ENCODE results near the gene IGSF6. TPM values are rescaled to one million over a fixed set of nuclear protein-coding genes. Genes with fewer than 3 reads are reported as not detected.
A peak's percentile ranks its signal among the peaks of the same experiment; 100 is the strongest.
"Not testable (repeated sequence)": the region's sequence is repeated elsewhere in the genome, so short reads cannot be mapped to it uniquely, and the experiment has no call there.

IGSF6 gene
- polyA plus RNA-seq, 6 donors from 2014 or later: 0.44 to 2.0 (median 0.66) TPM

- Mint-ChIP-seq H3K4me1 (peaks cover 11 to 20% (median 11%) of the 10 kb centered on the region in 3 donors), H3K27me3 (no peaks in the 10 kb centered on the region), H3K9me3 (no peaks in the 10 kb centered on the region), H3K4me3 (no peak overlapping the region), H3K27ac (no peak overlapping the region), H3K36me3 (no peaks in the 10 kb centered on the region)
- DNase-seq: no peak
- ATAC-seq (ENCODE audit: low read depth in 2 of 2): no peak
Observed at GRCh38 chr16:21667575-21667974, 15.2 kb upstream of the IGSF6 start.

- Mint-ChIP-seq H3K4me1 (peaks cover 11 to 28% (median 12%) of the 10 kb centered on the region in 3 donors), H3K9me3 (no peaks in the 10 kb centered on the region), H3K27me3 (no peaks in the 10 kb centered on the region), H3K27ac (peak overlapping the region in 1 of 6 donors; percentile 30), H3K36me3 (no peaks in the 10 kb centered on the region), H3K4me3 (no peak overlapping the region)
- ATAC-seq (ENCODE audit: low read depth in 2 of 2): no peak
- DNase-seq: no peak
Observed at GRCh38 chr16:21666772-21667171, 14.4 kb upstream of the IGSF6 start.

GRCh38 chr16:21664801-21665492, 12.5 kb upstream of the IGSF6 start:
- peak overlapping the region in 1 of 6 donors; percentile 54 for H3K27ac Mint-ChIP-seq
- no peaks in the 10 kb centered on the region for H3K27me3 Mint-ChIP-seq
- no peak for ATAC-seq (ENCODE audit: low read depth in 2 of 2)
- H3K4me3 Mint-ChIP-seq: peak overlapping the region in 3 of 8 donors; percentile 36 to 95 (median 40)
- peaks cover 15 to 45% (median 24%) of the 10 kb centered on the region in 3 donors for H3K4me1 Mint-ChIP-seq
- H3K9me3 Mint-ChIP-seq: no peaks in the 10 kb centered on the region
- H3K36me3 Mint-ChIP-seq: no peaks in the 10 kb centered on the region
- DNase-seq: no peak

GRCh38 chr16:21663889-21664647, 11.7 kb upstream of the IGSF6 start, which contains the start of gene OTOA:
Gene OTOA, plus strand, starts transcription at chr16:21663968. Its CDS starts 14,547 bp downstream, at chr16:21678515.
- H3K36me3 Mint-ChIP-seq: no peaks in the 10 kb centered on the region
- peaks cover 0 to 2% (median 0%) of the 10 kb centered on the region in 7 donors for H3K9me3 Mint-ChIP-seq
- no peaks in the 10 kb centered on the region for H3K27me3 Mint-ChIP-seq
- DNase-seq: peak; percentile 47
- peak; percentile 91 to 92 for ATAC-seq (ENCODE audit: low read depth in 2 of 2)
- peaks cover 22 to 53% (median 31%) of the 10 kb centered on the region in 3 donors for H3K4me1 Mint-ChIP-seq
- H3K4me3 Mint-ChIP-seq: peak within 1 kb of the TSS; percentile 78 to 95 (median 87)
- H3K27ac Mint-ChIP-seq: peak within 1 kb of the TSS in 4 of 6 donors; percentile 14 to 69 (median 46)

- H3K36me3 Mint-ChIP-seq: no peaks in the 10 kb centered on the region
- H3K9me3 Mint-ChIP-seq: peaks cover 0 to 2% (median 0%) of the 10 kb centered on the region in 7 donors
- no peaks in the 10 kb centered on the region for H3K27me3 Mint-ChIP-seq
- H3K27ac Mint-ChIP-seq: peak overlapping the region; percentile 44 to 88 (median 72)
- peaks cover 46 to 90% (median 71%) of the 10 kb centered on the region in 3 donors for H3K4me1 Mint-ChIP-seq
- H3K4me3 Mint-ChIP-seq: peak overlapping the region in 7 of 8 donors; percentile 25 to 76 (median 39)
- DNase-seq (peak; percentile 25), ATAC-seq (ENCODE audit: low read depth in 2 of 2) (no peak)
Observed at GRCh38 chr16:21659124-21659523, 6.7 kb upstream of the IGSF6 start.

GRCh38 chr16:21656795-21657768, 4.7 kb upstream of the IGSF6 start:
- Mint-ChIP-seq H3K9me3 (peaks cover 0 to 2% (median 0%) of the 10 kb centered on the region in 7 donors), H3K27me3 (no peaks in the 10 kb centered on the region), H3K4me1 (peaks cover 49 to 95% (median 80%) of the 10 kb centered on the region in 3 donors), H3K4me3 (peak overlapping the region; percentile 10 to 89 (median 70)), H3K27ac (peak overlapping the region; percentile 57 to 93 (median 91)), H3K36me3 (no peaks in the 10 kb centered on the region)
- peak; percentile 76 for DNase-seq
- ATAC-seq (ENCODE audit: low read depth in 2 of 2): peak; percentile 89 to 90

- peaks cover 0 to 2% (median 0%) of the 10 kb centered on the region in 7 donors for H3K9me3 Mint-ChIP-seq
- peak overlapping the region in 2 of 6 donors; percentile 12 to 27 for H3K27ac Mint-ChIP-seq
- H3K4me1 Mint-ChIP-seq: peaks cover 53 to 93% (median 76%) of the 10 kb centered on the region in 3 donors
- no peaks in the 10 kb centered on the region for H3K27me3 Mint-ChIP-seq
- ATAC-seq (ENCODE audit: low read depth in 2 of 2) (no peak), DNase-seq (no peak)
- no peaks in the 10 kb centered on the region for H3K36me3 Mint-ChIP-seq
- peak overlapping the region in 1 of 8 donors; percentile 30 for H3K4me3 Mint-ChIP-seq
Observed at GRCh38 chr16:21654881-21655280, 2.5 kb upstream of the IGSF6 start.

- Mint-ChIP-seq H3K27me3 (no peaks in the 10 kb centered on the region), H3K4me3 (peak overlapping the region in 3 of 8 donors; percentile 15 to 30 (median 21)), H3K9me3 (peaks cover 0 to 2% (median 0%) of the 10 kb centered on the region in 7 donors), H3K36me3 (no peaks in the 10 kb centered on the region), H3K27ac (peak overlapping the region in 4 of 6 donors; percentile 12 to 79 (median 59)), H3K4me1 (peaks cover 53 to 91% (median 72%) of the 10 kb centered on the region in 3 donors)
- DNase-seq (no peak), ATAC-seq (ENCODE audit: low read depth in 2 of 2) (no peak)
Observed at GRCh38 chr16:21654466-21654865, 2.1 kb upstream of the IGSF6 start.

- Mint-ChIP-seq H3K4me3 (peak overlapping the region in 1 of 8 donors; percentile 44), H3K27me3 (no peaks in the 10 kb centered on the region), H3K36me3 (no peaks in the 10 kb centered on the region), H3K9me3 (no peaks in the 10 kb centered on the region), H3K4me1 (peaks cover 49 to 91% (median 67%) of the 10 kb centered on the region in 3 donors), H3K27ac (peak overlapping the region in 1 of 6 donors; percentile 63)
- no peak for ATAC-seq (ENCODE audit: low read depth in 2 of 2)
- no peak for DNase-seq
Observed at GRCh38 chr16:21653571-21653970, 1.2 kb upstream of the IGSF6 start.

GRCh38 chr16:21651515-21651914, 893 bp downstream of the IGSF6 start:
- H3K27ac Mint-ChIP-seq: peak overlapping the region in 1 of 6 donors; percentile 81
- peak overlapping the region in 3 of 8 donors; percentile 30 to 49 (median 47) for H3K4me3 Mint-ChIP-seq
- no peaks in the 10 kb centered on the region for H3K36me3 Mint-ChIP-seq
- H3K4me1 Mint-ChIP-seq: peaks cover 46 to 91% (median 67%) of the 10 kb centered on the region in 3 donors
- H3K27me3 Mint-ChIP-seq: no peaks in the 10 kb centered on the region
- ATAC-seq (ENCODE audit: low read depth in 2 of 2) (no peak), DNase-seq (no peak)
- no peaks in the 10 kb centered on the region for H3K9me3 Mint-ChIP-seq

GRCh38 chr16:21650521-21650920, 1.9 kb downstream of the IGSF6 start:
- no peaks in the 10 kb centered on the region for H3K9me3 Mint-ChIP-seq
- H3K36me3 Mint-ChIP-seq: no peaks in the 10 kb centered on the region
- H3K4me1 Mint-ChIP-seq: peaks cover 43 to 92% (median 70%) of the 10 kb centered on the region in 3 donors
- DNase-seq (no peak), ATAC-seq (ENCODE audit: low read depth in 2 of 2) (no peak)
- H3K27me3 Mint-ChIP-seq: no peaks in the 10 kb centered on the region
- peak overlapping the region in 4 of 8 donors; percentile 18 to 59 (median 38) for H3K4me3 Mint-ChIP-seq
- peak overlapping the region in 3 of 6 donors; percentile 57 to 81 (median 64) for H3K27ac Mint-ChIP-seq

- H3K36me3 Mint-ChIP-seq; H3K27me3 Mint-ChIP-seq; ATAC-seq (ENCODE audit: low read depth in 2 of 2); DNase-seq; H3K9me3 Mint-ChIP-seq: not testable (repeated sequence)
- H3K4me3 Mint-ChIP-seq: peak overlapping the region in 2 of 8 donors; percentile 16 to 47
- peaks cover 44 to 94% (median 73%) of the 10 kb centered on the region in 3 donors for H3K4me1 Mint-ChIP-seq
- peak overlapping the region in 1 of 6 donors; percentile 24 for H3K27ac Mint-ChIP-seq
Observed at GRCh38 chr16:21649826-21650406, 2.5 kb downstream of the IGSF6 start.

All from naive B cell (primary cell).